ENCODE data around the gene COA1. TPM values are rescaled to one million over a fixed set of nuclear protein-coding genes. Genes with fewer than 3 reads are reported as not detected.
"Not testable (repeated sequence)": the region's sequence is repeated elsewhere in the genome, so short reads cannot be mapped to it uniquely, and the experiment has no call there.

Gene COA1
- polyA plus RNA-seq, 1 donor from 2014 or later = 48.5 TPM

DNA sequence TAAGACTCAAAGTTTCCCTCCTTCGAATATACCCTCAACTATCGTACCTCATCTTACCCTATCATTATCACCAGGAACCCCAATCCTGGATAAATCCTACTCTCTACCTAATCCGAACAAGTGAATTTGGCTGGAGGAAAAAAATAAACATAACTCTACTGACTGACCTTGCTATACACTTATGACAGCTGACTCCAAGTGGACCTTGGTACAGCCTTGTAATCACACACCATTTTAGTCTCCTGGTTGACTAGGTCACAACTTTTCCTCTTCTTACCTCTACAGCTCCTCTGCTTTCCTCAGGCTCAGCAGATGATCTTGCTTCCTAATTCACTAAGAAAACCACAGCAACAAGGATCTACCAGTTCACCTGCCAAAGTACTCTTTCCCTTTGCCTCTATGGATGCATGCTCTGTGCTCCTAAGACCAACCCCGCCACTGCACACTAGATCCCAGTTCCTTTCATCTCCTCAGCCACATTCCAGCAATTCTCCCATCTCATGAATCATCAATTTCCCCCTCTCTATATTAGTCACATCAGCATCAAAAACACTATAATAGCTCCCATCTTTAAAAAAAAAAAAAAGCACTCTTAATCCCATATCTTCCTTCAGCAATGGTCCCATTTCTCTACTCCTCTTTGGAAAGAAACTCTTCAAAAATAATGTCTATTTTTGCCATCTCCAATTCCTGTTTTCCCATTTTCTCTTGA lies 35.5 kb downstream of the COA1 start:
- H3K27ac Mint-ChIP-seq = no peak overlapping the region
- peaks cover 25 to 40% (median 30%) of the 10 kb centered on the region in 3 donors for H3K4me1 Mint-ChIP-seq
- no peak overlapping the region for H3K4me3 Mint-ChIP-seq
- H3K27me3 Mint-ChIP-seq = no peaks in the 10 kb centered on the region
- H3K9me3 Mint-ChIP-seq = no peaks in the 10 kb centered on the region
- H3K36me3 Mint-ChIP-seq = no peaks in the 10 kb centered on the region

DNA sequence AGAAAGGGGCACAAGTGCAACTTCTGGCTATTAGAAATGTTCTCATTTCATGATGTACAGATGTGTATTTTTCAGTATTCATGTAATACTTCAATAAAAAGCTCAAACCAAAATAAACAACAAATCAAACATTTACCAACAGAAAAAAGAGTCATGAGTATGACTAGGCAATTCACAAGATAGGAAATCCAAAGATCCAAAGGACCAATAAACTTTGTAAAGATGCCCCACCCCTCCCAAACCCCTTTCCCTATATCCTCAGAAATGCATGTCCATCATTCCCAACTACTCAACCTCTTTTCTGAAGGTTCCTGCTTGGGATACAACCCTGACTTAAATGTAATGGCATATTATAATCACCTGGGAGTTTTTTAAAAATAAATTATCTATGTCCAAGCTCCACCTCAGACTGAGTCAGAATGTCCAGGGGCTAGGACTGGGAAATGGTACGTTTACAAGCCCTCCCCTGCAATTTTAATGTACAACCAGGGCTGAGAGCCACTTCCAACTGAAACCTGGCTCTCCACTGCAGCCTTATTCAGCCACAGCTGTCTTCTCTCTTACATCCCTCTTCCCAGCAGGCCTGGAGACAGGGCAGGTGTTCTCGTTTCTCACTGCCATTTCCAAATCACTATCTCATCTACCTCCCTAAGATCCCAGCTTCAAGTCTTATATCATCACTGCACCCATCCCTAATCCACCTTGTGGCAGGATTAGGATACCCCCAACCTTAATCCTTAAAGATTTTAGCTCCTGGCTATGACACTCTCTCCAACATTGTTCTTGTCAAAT lies 36.5 kb downstream of the COA1 start:
- H3K36me3 Mint-ChIP-seq = peaks cover 5% of the 10 kb centered on the region
- no peaks in the 10 kb centered on the region for H3K27me3 Mint-ChIP-seq
- H3K27ac Mint-ChIP-seq = peak overlapping the region in 1 of 3 donors; percentile 6
- H3K4me3 Mint-ChIP-seq = peak overlapping the region in 1 of 4 donors; percentile 24
- H3K4me1 Mint-ChIP-seq = peaks cover 30 to 38% (median 33%) of the 10 kb centered on the region in 3 donors
- H3K9me3 Mint-ChIP-seq = peaks cover 0 to 3% (median 2%) of the 10 kb centered on the region in 3 donors

DNA sequence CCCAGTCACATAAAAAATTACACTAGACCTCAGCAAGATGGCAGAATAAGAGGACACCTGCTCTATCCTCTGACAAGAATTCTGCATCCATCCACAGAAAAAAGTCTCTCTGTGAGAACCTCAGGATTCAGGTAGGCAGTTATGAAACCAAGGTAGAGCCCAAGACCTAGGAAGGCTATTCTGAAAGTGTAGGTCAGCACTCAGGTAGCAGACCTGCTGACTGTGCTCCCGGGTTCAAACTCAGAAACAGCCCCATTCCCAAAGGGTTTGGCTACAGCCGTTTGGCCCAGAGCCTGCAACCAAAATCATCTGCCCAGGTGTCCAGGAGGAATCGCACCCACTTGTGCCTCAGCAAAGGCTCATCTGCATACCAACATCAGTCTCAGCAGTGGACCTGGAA lies 37.7 kb downstream of the COA1 start:
- Mint-ChIP-seq H3K4me3 (no peak overlapping the region), H3K4me1 (peaks cover 30 to 40% (median 38%) of the 10 kb centered on the region in 3 donors), H3K36me3 (peaks cover 9% of the 10 kb centered on the region), H3K27me3 (no peaks in the 10 kb centered on the region), H3K27ac (no peak overlapping the region), H3K9me3 (peaks cover 0 to 3% (median 3%) of the 10 kb centered on the region in 3 donors)

DNA sequence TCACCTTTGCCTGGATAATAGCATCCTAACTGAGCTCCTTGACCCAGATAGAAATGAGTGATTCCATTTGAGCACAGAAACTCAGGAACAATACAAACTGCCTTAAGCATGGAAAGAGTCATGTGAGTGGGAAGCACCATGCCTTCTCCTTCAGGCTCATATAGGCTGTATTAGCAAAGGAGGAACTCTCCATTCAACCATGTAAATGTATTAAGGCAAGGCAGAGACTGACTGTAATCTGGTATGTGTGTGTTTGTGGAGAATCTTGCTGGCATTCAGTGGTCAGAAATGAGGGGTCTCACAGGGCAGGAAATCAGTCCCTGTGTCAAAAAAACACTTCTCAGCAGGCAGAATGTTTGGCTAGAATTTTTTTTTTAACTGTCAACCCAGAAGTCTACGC lies 40.2 kb downstream of the COA1 start:
- Mint-ChIP-seq H3K9me3 (peaks cover 0 to 3% (median 3%) of the 10 kb centered on the region in 3 donors), H3K36me3 (peaks cover 12% of the 10 kb centered on the region), H3K27ac (peak overlapping the region in 1 of 3 donors; percentile 76), H3K4me1 (peaks cover 37 to 50% (median 49%) of the 10 kb centered on the region in 3 donors), H3K27me3 (no peaks in the 10 kb centered on the region), H3K4me3 (no peak overlapping the region)

DNA sequence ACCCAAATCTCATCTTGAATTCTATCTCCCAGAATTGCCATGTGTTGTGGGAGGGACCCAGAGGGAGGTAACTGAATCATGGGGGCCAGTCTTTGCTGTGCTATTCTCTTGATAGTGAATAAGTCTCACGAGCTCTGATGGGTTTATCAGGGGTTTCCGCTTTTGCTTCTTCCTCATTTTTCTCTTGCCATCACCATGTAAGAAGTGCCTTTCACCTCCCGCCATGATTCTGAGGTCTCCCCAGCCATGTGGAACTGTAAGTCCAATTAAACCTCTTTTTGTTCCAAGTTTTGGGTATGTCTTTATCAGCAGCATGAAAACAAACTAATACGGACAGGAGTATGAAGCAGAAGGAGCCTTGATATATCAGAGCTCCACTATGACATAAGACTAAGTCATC lies 41.5 kb downstream of the COA1 start:
- H3K4me3 Mint-ChIP-seq, H3K9me3 Mint-ChIP-seq, H3K27ac Mint-ChIP-seq, H3K27me3 Mint-ChIP-seq: not testable (repeated sequence)
- Mint-ChIP-seq H3K4me1 (peaks cover 40 to 58% (median 55%) of the 10 kb centered on the region in 3 donors), H3K36me3 (peaks cover 12% of the 10 kb centered on the region)

DNA sequence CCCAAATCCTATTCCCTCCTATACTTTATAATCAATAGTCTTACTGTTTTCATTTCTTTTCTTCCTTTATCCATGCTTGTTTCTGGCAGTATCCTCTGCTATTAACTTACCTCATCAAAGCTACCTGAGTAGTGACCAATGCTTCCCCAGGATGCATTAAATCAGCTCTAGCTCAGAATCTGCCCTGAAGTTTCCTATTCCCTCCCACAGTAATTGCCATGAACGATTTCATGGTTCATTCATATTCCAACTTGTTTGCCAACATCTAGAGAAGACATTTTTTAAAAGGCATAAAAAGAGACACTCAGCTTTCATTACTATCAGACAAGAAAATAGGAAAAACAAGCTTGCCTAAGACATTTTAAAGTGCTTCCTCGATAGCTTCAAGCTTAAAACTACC lies 42.3 kb downstream of the COA1 start:
- peaks cover 3 to 4% (median 3%) of the 10 kb centered on the region in 3 donors for H3K9me3 Mint-ChIP-seq
- peaks cover 42 to 62% (median 53%) of the 10 kb centered on the region in 3 donors for H3K4me1 Mint-ChIP-seq
- no peak overlapping the region for H3K27ac Mint-ChIP-seq
- H3K27me3 Mint-ChIP-seq = no peaks in the 10 kb centered on the region
- peaks cover 12% of the 10 kb centered on the region for H3K36me3 Mint-ChIP-seq
- H3K4me3 Mint-ChIP-seq = no peak overlapping the region

DNA sequence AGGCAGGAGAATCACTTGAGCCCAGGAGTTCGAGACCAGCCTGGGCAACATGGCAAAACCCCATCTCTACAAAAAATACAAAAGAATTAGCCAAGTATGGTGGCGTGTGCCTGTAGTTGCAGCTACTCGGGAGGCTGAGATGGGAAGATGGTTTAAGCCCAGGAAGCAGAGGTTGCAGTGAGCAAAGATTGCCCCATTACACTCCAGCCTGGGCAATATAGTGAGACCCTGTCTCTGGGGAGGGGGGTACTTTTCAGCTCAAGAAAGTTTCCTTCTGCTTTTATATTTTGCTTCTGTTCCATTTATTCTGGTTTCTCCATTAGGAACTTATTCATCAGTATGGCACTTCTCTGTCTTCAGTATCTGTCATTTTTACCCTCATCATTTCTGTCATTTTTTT lies 48.6 kb downstream of the COA1 start:
- Mint-ChIP-seq H3K9me3 (peaks cover 0 to 4% (median 0%) of the 10 kb centered on the region in 3 donors), H3K27me3 (no peaks in the 10 kb centered on the region), H3K27ac (no peak overlapping the region), H3K4me3 (peak overlapping the region in 2 of 4 donors; percentile 21 to 39), H3K36me3 (peaks cover 5% of the 10 kb centered on the region), H3K4me1 (peaks cover 38 to 63% (median 42%) of the 10 kb centered on the region in 3 donors)

DNA sequence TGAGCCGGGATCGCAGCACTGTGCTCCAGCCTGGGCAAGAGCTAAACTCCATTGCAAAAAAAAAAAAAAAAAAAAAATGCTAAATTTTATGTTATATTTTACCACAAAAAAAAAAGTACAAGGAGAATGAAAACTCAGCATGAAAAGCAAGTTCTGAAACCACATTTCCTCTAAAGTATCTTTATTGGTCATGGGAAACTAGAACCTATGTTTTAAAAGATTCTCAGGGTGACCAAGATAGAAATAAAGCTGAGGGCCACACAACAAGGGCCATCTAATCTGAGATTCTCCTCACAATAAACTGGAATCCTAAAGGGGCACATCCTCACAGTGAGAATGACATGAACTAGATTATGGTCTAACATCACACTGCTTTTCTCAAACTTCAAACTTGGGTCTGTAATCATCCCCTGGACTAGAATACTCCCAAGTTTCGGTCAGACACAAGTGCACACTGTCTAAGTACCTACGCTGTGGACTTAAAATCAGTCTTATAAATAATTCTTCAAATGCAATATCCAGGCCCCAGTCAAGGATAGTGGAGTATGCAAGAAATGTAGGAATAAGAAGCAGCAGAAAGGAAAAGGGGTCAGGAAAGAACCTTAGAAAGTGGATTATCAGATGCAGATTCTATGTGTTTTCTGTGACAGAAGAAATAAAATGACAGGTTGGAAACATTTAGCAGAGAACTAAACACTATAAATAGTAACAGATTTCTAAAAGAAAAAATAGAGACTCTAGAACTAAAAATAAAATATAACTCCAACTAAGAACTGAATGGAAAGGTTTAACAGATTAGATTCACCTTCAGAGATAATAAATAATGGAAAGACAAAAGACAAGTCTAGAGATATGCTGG lies 49.9 kb downstream of the COA1 start:
- Mint-ChIP-seq H3K4me1 (peaks cover 36 to 57% (median 37%) of the 10 kb centered on the region in 3 donors), H3K27me3 (no peaks in the 10 kb centered on the region), H3K36me3 (peaks cover 7% of the 10 kb centered on the region), H3K9me3 (peaks cover 0 to 10% (median 2%) of the 10 kb centered on the region in 3 donors), H3K4me3 (peak overlapping the region in 2 of 4 donors; percentile 44 to 85), H3K27ac (peak overlapping the region in 2 of 3 donors; percentile 2 to 85)

DNA sequence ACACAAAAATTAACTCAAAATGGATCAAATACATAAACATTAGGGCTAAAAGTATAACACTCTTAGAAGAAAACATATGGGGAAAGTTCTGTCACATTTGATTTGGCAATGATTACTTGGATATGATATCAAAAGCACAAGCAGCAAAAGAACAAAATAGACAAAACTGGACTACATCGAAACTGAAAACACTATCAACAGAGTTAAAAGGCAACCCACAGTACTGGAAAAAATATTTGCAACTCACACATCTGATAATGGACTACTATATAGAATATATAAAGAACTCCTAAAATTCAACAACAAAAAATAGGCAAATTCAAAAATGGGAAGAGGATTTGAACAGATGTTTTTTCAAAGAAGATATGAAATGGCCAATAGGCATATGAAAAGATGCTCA lies 51.0 kb downstream of the COA1 start:
- Mint-ChIP-seq H3K36me3 (peaks cover 9% of the 10 kb centered on the region), H3K4me3 (peak overlapping the region in 1 of 4 donors; percentile 74), H3K9me3 (peaks cover 0 to 6% (median 5%) of the 10 kb centered on the region in 3 donors), H3K4me1 (peaks cover 39 to 59% (median 42%) of the 10 kb centered on the region in 3 donors), H3K27me3 (no peaks in the 10 kb centered on the region), H3K27ac (no peak overlapping the region)

DNA sequence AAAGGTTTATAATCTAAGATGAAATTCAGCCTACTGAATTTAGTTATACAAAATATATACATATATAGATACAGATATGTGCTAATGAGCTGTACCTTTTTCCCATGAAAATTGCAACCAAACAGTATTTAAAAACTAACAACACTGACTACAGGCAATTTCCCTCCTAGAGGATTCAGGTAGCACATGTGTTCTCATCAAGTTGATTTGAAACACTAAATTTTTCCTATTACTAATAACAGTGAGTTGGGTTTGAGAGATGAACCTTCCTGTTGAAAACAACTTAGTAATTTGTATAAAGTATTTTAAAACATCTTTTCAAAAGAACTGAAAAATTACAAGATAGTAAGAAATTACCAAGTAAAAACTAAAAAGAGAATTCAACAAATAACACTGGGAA lies 51.5 kb downstream of the COA1 start:
- H3K4me3 Mint-ChIP-seq = no peak overlapping the region
- H3K9me3 Mint-ChIP-seq = peaks cover 0 to 9% (median 8%) of the 10 kb centered on the region in 3 donors
- peaks cover 43 to 63% (median 44%) of the 10 kb centered on the region in 3 donors for H3K4me1 Mint-ChIP-seq
- peaks cover 12% of the 10 kb centered on the region for H3K36me3 Mint-ChIP-seq
- no peak overlapping the region for H3K27ac Mint-ChIP-seq
- H3K27me3 Mint-ChIP-seq = no peaks in the 10 kb centered on the region

DNA sequence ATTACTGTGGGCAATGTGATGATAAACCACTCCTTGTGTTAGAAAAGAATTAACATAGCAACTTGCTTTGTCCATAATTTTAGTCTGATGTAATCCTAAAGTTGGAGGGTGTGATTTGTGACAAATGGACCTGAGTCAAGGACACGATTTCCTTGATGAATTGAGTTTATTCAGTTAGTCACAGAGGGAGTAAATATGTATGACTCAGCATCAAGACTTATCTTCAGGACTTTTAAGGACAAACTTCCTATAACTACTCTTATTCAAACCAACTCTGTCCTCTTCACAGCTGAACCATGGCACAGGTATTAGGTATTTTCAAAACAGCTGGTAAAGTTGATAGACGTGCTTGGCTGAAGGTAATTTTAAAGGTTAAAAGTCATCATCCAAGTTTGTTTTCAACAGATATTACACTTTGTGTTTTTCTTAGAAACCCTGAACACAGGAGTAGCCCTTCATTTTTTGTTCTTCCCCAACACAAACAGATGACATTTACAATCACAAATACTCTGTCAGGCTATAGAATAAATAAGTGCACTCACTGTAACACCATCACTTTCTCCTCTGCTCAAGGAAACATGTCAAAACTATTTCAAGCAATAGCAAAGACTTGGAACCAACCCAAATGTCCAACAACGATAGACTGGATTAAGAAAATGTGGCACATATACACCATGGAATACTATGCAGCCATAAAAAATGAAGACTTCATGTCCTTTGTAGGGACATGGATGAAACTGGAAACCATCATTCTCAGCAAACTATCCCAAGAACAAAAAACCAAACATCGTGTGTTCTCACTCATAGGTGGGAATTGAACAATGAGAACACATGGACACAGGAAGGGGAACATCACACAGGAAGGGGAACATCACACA lies 54.5 kb downstream of the COA1 start:
- Mint-ChIP-seq H3K27ac (no peak overlapping the region), H3K27me3 (no peaks in the 10 kb centered on the region), H3K4me1 (peaks cover 40 to 49% (median 46%) of the 10 kb centered on the region in 3 donors)

DNA sequence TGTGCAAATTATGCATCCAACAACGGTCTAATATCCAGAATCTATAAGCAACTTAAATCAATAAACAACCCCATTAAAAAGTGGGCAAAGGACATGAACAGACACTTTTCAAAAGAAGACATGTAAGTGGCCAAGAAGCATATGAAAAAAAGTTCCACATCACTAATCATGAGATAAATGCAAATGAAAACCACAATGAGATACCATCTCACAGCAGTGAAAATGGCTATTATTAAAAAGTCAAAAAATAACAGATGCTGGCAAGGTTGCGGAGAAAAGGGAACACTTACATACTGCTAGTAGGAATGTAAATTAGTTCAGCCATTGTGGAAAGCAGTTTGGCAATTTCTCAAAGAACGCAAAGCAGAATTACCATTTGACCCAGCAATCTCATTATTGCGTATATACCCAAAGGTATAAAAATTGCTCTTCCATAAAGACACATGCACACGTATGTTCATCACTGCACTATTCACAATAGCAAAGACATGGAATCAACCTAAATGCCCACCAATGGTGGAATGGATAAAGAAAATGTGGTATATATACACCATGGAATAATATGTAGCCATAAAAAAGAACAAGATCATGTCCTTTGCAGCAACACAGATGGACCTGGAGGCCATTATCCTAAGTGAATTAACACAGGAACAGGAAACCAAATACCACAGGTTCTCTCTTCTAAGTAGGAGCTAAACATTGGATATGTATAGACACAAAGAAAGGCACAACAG lies 55.9 kb downstream of the COA1 start:
- Mint-ChIP-seq H3K4me3 (peak overlapping the region in 3 of 4 donors; percentile 11 to 70 (median 11)), H3K27ac (peak overlapping the region in 2 of 3 donors; percentile 71 to 81), H3K9me3 (peaks cover 0 to 30% (median 25%) of the 10 kb centered on the region in 3 donors), H3K36me3 (peaks cover 25% of the 10 kb centered on the region), H3K4me1 (peaks cover 36 to 52% (median 43%) of the 10 kb centered on the region in 3 donors)
- H3K27me3 Mint-ChIP-seq = not testable (repeated sequence)

More for the DNA sequence above, 54.5 kb downstream of the COA1 start:
- Mint-ChIP-seq H3K9me3 (peaks cover 0 to 23% (median 22%) of the 10 kb centered on the region in 3 donors), H3K36me3 (peaks cover 21% of the 10 kb centered on the region), H3K4me3 (no peak overlapping the region)

DNA sequence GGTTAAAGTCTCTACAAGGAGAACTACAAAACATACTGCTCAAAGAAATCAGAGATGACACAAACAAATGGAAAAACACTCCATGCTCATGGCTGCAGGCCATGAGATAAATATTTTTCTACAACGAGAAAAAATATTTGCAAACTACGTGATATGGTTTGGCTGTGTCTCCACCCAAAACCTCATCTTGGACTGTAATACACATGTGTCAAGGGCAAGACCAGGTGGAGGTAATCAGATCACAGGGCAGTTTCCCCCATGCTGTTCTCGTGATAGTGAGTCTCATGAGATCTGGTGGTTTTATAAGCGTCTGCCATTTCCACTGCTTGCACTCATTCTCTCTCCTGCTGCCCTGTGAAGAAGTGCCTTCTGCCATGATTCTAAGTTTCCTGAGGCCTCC lies 57.8 kb downstream of the COA1 start:
- Mint-ChIP-seq H3K36me3 (peaks cover 29% of the 10 kb centered on the region), H3K27me3 (no peaks in the 10 kb centered on the region), H3K4me1 (peaks cover 33 to 53% (median 39%) of the 10 kb centered on the region in 3 donors), H3K27ac (peak overlapping the region in 1 of 3 donors; percentile 39), H3K4me3 (peak overlapping the region in 2 of 4 donors; percentile 3 to 24), H3K9me3 (peaks cover 0 to 35% (median 27%) of the 10 kb centered on the region in 3 donors)
